ENCODE measurements around the gene TSBP1.

Gene TSBP1, protein sequence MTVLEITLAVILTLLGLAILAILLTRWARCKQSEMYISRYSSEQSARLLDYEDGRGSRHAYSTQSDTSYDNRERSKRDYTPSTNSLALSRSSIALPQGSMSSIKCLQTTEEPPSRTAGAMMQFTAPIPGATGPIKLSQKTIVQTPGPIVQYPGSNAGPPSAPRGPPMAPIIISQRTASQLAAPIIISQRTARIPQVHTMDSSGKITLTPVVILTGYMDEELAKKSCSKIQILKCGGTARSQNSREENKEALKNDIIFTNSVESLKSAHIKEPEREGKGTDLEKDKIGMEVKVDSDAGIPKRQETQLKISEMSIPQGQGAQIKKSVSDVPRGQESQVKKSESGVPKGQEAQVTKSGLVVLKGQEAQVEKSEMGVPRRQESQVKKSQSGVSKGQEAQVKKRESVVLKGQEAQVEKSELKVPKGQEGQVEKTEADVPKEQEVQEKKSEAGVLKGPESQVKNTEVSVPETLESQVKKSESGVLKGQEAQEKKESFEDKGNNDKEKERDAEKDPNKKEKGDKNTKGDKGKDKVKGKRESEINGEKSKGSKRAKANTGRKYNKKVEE

DNA sequence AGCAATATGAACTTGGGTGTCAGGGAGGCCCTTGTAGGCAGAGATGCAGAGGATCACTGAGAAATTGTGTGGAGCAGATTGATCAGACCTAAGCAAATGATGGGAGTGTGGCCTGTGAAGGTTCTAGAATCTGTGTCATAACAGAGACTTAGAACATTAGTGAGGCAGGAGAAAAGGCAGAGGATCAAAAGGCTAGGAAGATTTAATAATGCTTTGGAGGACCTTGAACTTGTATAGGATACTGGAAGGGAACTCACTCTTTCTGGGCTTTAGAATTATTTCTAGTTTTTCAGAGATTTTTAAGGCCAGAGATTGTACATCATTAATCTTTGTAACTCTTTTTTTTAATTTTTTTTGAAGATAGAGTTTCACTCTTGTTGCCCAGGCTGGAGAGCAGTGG, at the start of gene TSBP1:
TSBP1 (minus strand) TSS at position 101 of the 400 bp plus-strand sequence. CDS start 197 bp downstream, outside the sequence.
- H3K9me3 ChIP-seq (ENCODE audit: control insufficient read depth, insufficient read depth, low read length) = no peaks in the 10 kb centered on the region
- H3K4me1 ChIP-seq (ENCODE audit: insufficient read depth, low read length) = no peaks in the 10 kb centered on the region
- H3K9ac ChIP-seq (ENCODE audit: low read depth, low read length) = no peak within 1 kb of the TSS
- H3K36me3 ChIP-seq (ENCODE audit: insufficient read depth, low read length) = no peaks in the 10 kb centered on the region

DNA sequence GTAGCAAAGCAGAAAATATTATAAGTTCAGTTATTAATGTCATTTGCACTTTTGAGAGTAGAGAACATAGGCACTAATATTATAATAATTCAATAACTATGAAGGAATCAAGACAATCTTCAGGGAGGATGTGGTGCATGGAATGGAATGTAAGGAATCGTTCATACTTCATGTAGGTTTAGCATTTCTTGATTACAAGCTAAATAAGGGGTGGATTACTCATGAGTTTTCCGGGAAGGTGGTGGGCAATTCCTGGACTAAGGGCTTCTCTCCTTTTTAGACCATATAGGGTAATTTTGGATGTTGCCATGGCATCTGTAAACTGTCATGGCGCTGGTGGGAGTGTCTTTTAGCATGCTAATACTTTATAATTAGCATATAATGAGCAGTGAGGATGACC, 44.3 kb upstream of the TSBP1 start:
- H3K9me3 ChIP-seq (ENCODE audit: control insufficient read depth, insufficient read depth, low read length) = no peaks in the 10 kb centered on the region
- H3K36me3 ChIP-seq (ENCODE audit: insufficient read depth, low read length) = no peaks in the 10 kb centered on the region
- peak overlapping the region; percentile 53; the same call in 1 of the 2 replicates for H3K9ac ChIP-seq (ENCODE audit: low read depth, low read length)
- H3K4me1 ChIP-seq (ENCODE audit: insufficient read depth, low read length) = no peaks in the 10 kb centered on the region

DNA sequence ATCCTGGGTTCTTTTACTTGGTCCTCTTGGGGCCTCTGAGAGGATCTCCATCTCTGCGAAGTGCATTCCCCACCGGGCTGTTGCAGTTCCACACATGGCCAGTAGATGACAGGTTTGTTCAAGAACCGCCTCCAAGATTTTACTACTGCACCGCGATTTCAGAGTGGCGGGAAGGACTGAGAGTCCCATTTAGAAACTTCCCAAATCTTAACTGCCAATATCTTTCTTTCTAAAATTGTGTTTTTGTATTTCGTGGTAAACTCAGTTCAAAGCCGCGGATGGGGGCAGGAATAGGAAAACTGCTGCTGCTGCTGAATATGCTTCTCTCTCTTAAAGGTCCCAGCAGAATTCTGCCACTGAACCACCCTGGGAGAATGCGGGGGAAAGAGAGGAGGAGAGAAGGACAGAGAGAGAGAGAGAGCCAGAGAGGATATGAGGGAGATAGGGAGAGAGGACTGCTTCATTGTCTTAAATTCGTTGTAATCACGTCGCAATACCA, 43.9 kb upstream of the TSBP1 start:
- Histone ChIP-seq H3K36me3 (ENCODE audit: insufficient read depth, low read length) (no peaks in the 10 kb centered on the region), H3K9ac (ENCODE audit: low read depth, low read length) (peak overlapping the region; percentile 53; the same call in 1 of the 2 replicates), H3K9me3 (ENCODE audit: control insufficient read depth, insufficient read depth, low read length) (no peaks in the 10 kb centered on the region), H3K4me1 (ENCODE audit: insufficient read depth, low read length) (no peaks in the 10 kb centered on the region)

DNA sequence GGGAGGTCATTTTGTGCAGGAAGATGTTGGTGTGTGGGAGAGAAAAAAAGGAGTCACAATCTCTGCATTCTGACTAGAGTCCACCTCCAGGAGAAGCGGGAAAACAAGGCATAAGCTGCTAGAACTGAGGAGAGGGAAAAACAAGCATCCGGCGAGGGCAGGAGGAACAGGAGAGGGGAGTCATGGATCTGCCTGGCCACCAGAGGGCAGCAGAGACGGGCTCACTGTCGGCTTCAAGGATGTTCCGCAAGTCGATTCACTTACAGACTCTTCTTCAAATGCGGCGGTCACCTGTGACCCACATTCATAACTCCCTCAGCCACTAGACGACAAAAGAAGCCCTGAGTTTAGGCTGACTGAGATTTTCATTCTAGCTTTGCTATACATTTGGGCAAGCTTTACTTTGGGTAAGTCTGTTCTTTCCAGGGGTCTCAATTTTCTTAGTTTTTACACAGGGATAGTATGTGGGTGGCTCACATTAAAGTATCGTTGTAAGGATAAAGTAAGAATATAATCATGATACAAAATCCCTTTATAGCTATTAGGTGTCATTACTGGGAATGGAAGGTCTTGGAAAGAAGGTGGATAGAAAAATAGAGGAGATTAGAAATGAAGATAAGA, 41.8 kb upstream of the TSBP1 start:
- Histone ChIP-seq H3K4me1 (ENCODE audit: insufficient read depth, low read length) (no peaks in the 10 kb centered on the region), H3K9me3 (ENCODE audit: control insufficient read depth, insufficient read depth, low read length) (no peaks in the 10 kb centered on the region), H3K9ac (ENCODE audit: low read depth, low read length) (no peak overlapping the region), H3K36me3 (ENCODE audit: insufficient read depth, low read length) (no peaks in the 10 kb centered on the region)

DNA sequence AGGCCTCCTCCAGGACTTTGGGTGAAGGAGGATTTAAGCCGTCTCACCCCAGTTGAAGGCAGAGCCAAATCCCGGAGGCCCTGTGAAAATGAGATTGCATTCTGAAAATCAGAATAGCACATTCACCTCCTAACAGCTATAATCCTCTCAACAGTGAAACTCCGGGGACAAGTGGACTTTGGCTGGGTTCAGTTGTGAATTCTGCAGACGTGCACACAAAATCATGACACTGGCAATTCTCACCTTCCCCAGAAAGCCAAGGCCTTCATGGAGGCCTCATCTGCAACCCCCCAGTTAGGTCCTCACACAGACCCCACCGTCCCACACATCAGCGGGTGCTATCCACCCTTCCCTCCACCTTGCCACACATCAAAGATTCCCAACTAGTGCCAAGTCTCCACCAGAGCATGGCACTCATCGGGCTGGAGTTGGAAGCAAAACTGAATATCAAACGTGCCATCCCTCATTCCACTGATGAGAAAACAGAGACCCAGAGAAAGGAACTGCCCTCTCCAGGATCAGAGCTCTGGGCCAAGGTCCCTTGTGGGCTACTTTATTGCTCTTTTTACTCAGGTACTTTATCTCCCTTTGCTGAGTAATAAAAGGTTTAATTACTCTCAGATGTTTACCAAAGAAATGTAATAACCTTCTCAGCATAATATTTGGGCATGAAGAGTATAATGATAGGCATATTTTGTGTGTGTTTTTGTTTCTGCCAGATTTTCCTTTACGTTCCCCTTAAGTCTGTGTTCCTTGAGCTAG, 40.0 kb upstream of the TSBP1 start:
- no peak overlapping the region for H3K9ac ChIP-seq (ENCODE audit: low read depth, low read length)
- H3K4me1 ChIP-seq (ENCODE audit: insufficient read depth, low read length) = peaks cover 8% of the 10 kb centered on the region; the same call in 1 of the 2 replicates
- no peaks in the 10 kb centered on the region for H3K36me3 ChIP-seq (ENCODE audit: insufficient read depth, low read length)

DNA sequence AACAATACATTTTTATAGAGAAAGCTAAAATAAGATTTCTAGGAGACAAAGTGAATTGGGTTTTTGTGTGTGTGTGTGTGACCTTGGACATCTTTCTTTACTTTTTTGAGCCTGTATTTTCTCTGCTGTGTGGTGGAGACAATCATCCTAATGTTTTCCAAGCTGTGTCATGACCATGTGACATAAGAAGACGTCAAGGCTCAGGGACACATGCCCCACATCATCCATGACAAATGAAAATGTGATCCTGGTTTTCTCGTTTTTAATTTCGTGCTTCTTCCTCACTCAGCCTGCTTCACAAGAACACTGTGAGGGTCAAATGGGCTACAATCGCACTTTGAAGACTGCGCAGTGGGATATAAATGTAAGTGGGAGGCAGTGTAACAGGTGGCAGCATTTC, 39.2 kb upstream of the TSBP1 start:
- no peak overlapping the region for H3K9ac ChIP-seq (ENCODE audit: low read depth, low read length)
- no peaks in the 10 kb centered on the region for H3K36me3 ChIP-seq (ENCODE audit: insufficient read depth, low read length)
- no peaks in the 10 kb centered on the region for H3K9me3 ChIP-seq (ENCODE audit: control insufficient read depth, insufficient read depth, low read length)
- H3K4me1 ChIP-seq (ENCODE audit: insufficient read depth, low read length) = peaks cover 8% of the 10 kb centered on the region; the same call in 1 of the 2 replicates

More for the DNA sequence above, 40.0 kb upstream of the TSBP1 start:
- no peaks in the 10 kb centered on the region for H3K9me3 ChIP-seq (ENCODE audit: control insufficient read depth, insufficient read depth, low read length)

DNA sequence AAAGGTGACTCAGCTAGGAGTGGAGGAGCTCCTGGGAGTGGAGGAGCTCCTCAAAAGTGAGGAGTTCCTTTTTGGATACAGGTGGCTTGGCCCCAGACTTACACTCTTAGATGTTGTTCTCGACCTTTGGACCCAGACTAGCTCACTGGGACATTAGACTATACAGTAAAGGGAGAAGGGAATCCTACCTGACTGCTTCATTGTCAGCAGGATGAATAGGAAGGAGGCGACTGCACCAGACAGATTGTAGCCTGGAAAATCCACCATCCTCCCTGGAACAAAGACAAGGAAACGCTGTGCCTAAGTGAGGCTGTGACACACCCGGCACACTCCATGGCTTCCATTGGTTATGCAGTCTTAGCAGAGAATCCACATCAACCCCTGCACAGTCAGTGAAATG, 35.2 kb upstream of the TSBP1 start, which contains the start of gene BTNL2:
BTNL2 (minus strand) TSS at position 325 of the 400 bp plus-strand sequence; CDS start at position 267, 58 bp downstream.
- Histone ChIP-seq H3K9me3 (ENCODE audit: control insufficient read depth, insufficient read depth, low read length) (no peaks in the 10 kb centered on the region), H3K36me3 (ENCODE audit: insufficient read depth, low read length) (no peaks in the 10 kb centered on the region), H3K9ac (ENCODE audit: low read depth, low read length) (no peak within 1 kb of the TSS), H3K4me1 (ENCODE audit: insufficient read depth, low read length) (peaks cover 8% of the 10 kb centered on the region; the same call in 1 of the 2 replicates)

DNA sequence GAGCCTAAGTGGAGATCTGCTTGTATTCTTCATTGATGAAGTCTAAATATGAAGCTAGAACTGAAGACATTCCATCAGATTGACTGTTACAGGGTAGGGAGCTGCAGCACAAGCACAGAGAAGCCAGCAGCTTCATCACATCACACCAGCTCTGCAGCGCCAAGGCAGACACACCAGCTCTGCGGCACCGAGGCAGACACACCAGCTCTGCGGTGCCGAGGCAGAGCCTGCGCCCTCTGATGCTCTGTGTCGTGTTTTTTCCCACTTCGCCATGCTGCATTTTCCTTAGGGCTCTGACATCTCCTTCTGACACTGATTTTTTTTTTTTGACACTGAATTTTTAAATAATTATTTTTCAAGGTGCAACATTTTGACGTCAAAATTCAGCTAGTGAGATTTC, 34.5 kb upstream of the TSBP1 start:
- H3K9me3 ChIP-seq (ENCODE audit: control insufficient read depth, insufficient read depth, low read length) = no peaks in the 10 kb centered on the region
- peaks cover 8% of the 10 kb centered on the region; the same call in 1 of the 2 replicates for H3K4me1 ChIP-seq (ENCODE audit: insufficient read depth, low read length)
- no peaks in the 10 kb centered on the region for H3K36me3 ChIP-seq (ENCODE audit: insufficient read depth, low read length)
- no peak overlapping the region for H3K9ac ChIP-seq (ENCODE audit: low read depth, low read length)

DNA sequence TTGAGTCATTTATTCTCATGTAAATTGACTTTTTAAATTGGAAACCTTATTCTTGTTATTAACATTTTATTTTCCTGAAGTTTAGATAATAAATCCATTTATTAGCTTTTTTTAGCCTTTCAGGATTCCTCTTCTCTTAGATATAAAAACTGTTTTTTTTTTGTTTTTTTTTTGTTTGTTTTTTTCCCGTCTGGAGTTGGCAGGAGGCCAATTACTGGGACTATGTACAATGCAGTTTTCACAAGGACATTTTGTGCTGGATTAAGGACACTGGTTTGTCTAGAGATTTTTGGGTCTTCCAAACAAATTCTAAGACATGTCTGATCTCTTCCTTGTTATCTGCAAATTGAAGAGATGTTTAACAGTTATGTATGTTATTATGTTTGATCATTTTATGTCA, 34.0 kb upstream of the TSBP1 start:
- H3K9ac ChIP-seq (ENCODE audit: low read depth, low read length) = no peak overlapping the region
- no peaks in the 10 kb centered on the region for H3K9me3 ChIP-seq (ENCODE audit: control insufficient read depth, insufficient read depth, low read length)
- H3K36me3 ChIP-seq (ENCODE audit: insufficient read depth, low read length) = no peaks in the 10 kb centered on the region
- H3K4me1 ChIP-seq (ENCODE audit: insufficient read depth, low read length) = peaks cover 8% of the 10 kb centered on the region; the same call in 1 of the 2 replicates

DNA sequence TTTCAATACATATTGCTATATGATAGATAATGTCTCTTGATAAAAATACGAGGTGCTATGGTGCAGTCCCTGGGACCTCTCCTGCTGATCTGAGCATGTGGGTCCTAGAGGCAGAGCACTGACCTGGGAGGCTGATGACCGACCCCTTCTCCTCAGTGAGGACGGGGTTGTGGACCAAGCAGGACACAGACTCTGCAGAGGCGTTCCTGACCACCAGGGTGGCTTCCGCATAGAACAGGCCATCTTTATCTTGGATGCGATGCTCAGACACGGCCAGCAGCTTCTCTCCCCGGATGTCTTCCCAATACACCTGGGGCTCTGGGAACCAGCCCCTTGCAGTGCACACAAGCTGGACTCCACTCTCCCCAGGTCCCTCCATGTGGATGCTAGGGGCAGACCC, 31.1 kb upstream of the TSBP1 start:
- Histone ChIP-seq H3K4me1 (ENCODE audit: insufficient read depth, low read length) (peaks cover 8% of the 10 kb centered on the region; the same call in 1 of the 2 replicates), H3K9me3 (ENCODE audit: control insufficient read depth, insufficient read depth, low read length) (no peaks in the 10 kb centered on the region), H3K9ac (ENCODE audit: low read depth, low read length) (no peak overlapping the region), H3K36me3 (ENCODE audit: insufficient read depth, low read length) (no peaks in the 10 kb centered on the region)

DNA sequence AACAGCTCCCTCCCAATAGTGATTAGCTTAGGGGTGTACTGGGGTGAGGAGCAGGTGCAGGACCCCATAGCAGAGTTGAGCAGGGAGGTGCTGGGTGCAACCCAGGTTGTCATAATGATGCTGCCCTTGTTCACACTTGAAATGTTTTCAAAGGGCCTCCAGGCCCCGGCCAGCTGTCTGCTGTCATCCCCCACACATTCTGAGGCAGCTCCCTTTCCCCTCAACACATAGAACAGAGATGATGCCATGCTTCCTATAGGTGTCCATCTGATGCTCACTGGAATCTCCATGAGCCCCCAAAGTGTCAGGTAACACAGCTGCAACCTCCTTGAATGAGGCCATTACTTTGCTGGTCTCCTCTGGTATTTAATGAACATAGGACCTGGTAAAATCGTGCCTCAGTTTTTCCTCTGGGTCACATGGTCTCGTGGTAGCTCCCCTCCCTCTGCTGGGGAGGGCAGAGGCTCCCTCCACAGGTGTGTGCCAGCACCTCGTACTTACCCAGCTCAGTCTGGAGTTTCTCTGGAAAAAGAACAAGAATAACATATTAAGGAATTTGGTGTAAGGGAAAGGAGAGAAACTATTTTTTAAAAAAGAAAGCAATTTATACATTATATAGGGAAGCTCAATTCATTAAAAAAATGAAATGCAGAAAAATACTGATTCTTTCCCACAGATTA, 29.7 kb upstream of the TSBP1 start:
- no peaks in the 10 kb centered on the region for H3K4me1 ChIP-seq (ENCODE audit: insufficient read depth, low read length)
- H3K9ac ChIP-seq (ENCODE audit: low read depth, low read length) = no peak overlapping the region
- no peaks in the 10 kb centered on the region for H3K9me3 ChIP-seq (ENCODE audit: control insufficient read depth, insufficient read depth, low read length)
- no peaks in the 10 kb centered on the region for H3K36me3 ChIP-seq (ENCODE audit: insufficient read depth, low read length)

DNA sequence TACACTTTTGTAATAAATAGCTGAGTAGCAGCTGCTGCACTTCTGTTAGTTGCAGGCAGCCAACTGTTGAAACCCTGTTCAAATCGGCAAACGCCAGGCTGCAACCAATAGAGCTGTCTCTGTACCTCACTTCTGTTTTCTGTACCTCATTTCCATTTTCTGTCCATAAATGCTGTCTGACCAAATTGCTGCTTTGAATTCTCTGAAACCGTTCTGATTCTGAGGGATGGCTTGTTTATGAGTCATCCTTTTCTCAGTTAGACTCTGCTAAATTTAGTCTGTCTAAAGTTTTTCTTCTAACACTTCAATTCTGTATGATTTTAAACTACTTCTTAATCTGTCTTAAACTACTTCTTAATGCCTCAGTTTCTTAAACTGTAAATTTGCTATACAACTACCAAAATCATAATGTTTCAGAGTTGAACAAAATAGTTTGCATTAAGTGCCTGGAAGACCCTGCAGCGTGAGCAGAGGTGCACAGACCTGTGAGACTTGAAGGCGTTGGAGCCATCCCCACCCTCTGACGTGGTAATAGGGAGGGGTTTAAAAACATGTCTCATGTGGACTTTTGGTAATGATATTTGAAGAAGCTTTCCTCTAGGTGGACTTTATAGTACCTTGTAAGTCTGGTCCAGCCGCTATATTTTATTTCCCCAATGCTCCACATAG, 25.7 kb upstream of the TSBP1 start:
- Histone ChIP-seq H3K9ac (ENCODE audit: low read depth, low read length) (no peak overlapping the region), H3K4me1 (ENCODE audit: insufficient read depth, low read length) (no peaks in the 10 kb centered on the region), H3K9me3 (ENCODE audit: control insufficient read depth, insufficient read depth, low read length) (no peaks in the 10 kb centered on the region), H3K36me3 (ENCODE audit: insufficient read depth, low read length) (no peaks in the 10 kb centered on the region)

DNA sequence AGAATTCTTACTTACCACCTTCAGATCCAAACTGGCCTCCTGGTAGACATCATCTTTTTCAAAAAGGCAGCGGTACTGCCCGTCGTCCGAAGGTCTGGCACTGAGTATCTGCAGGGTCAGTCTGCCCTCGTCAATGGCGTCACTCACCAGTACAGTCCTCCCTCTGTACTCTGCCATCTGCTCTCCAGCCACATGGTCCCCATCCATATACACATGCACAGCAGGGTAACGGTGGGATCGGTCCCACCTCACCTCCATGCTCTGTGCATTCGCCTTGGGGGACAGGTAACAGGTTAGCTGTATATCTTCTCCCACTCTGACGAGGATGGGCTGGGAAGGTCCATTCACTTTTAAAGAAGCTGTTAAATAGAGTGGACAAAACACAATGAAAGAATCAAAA, 24.3 kb upstream of the TSBP1 start:
- Histone ChIP-seq H3K36me3 (ENCODE audit: insufficient read depth, low read length) (no peaks in the 10 kb centered on the region), H3K4me1 (ENCODE audit: insufficient read depth, low read length) (no peaks in the 10 kb centered on the region), H3K9me3 (ENCODE audit: control insufficient read depth, insufficient read depth, low read length) (no peaks in the 10 kb centered on the region), H3K9ac (ENCODE audit: low read depth, low read length) (no peak overlapping the region)
